ENCODE measurements around the gene ACTL8.

Gene ACTL8

GRCh38 chr1:17763417-17763816 lies 8.3 kb downstream of the ACTL8 start:
- no peak for TF ChIP-seq EGR1 (IDR thresholded peaks at IDR 0.05)
- no peak for TF ChIP-seq EP300 (IDR thresholded peaks at IDR 0.05; ENCODE audit: borderline replicate concordance)
- no peak for TF ChIP-seq TEAD4 (IDR thresholded peaks at IDR 0.05)
- TF ChIP-seq ZBTB7A (IDR thresholded peaks at IDR 0.05; ENCODE audit: low read depth) = no peak
- TF ChIP-seq REST (IDR thresholded peaks at IDR 0.05; ENCODE audit: low read depth) = no peak
- no peak for TF ChIP-seq TAF1 (IDR thresholded peaks at IDR 0.05; ENCODE audit: low read depth)
- no peak for TF ChIP-seq CREB1 (IDR thresholded peaks at IDR 0.05; ENCODE audit: low read depth)
- TF ChIP-seq TCF12 (IDR thresholded peaks at IDR 0.05; ENCODE audit: low read depth) = no peak
- TF ChIP-seq FOXM1 (IDR thresholded peaks at IDR 0.05; ENCODE audit: borderline replicate concordance, low read depth) = no peak
- no peak for TF ChIP-seq RAD21 (IDR thresholded peaks at IDR 0.05; ENCODE audit: low read depth)
- no peak for TF ChIP-seq CEBPB (IDR thresholded peaks at IDR 0.05)
- TF ChIP-seq YY1 (IDR thresholded peaks at IDR 0.05; ENCODE audit: low read depth) = no peak
- TF ChIP-seq MAX (IDR thresholded peaks at IDR 0.05) = no peak
- TF ChIP-seq NFIC (IDR thresholded peaks at IDR 0.05) = no peak
- TF ChIP-seq USF1 (IDR thresholded peaks at IDR 0.05) = no peak

- no peak for TF ChIP-seq CREB1 (IDR thresholded peaks at IDR 0.05; ENCODE audit: low read depth)
- TF ChIP-seq CEBPB (IDR thresholded peaks at IDR 0.05) = no peak
- TF ChIP-seq MAX (IDR thresholded peaks at IDR 0.05) = no peak
- no peak for TF ChIP-seq TCF12 (IDR thresholded peaks at IDR 0.05; ENCODE audit: low read depth)
- no peak for TF ChIP-seq EP300 (IDR thresholded peaks at IDR 0.05; ENCODE audit: borderline replicate concordance)
- TF ChIP-seq RAD21 (IDR thresholded peaks at IDR 0.05; ENCODE audit: low read depth) = no peak
- no peak for TF ChIP-seq EGR1 (IDR thresholded peaks at IDR 0.05)
- TF ChIP-seq YY1 (IDR thresholded peaks at IDR 0.05; ENCODE audit: low read depth) = no peak
- no peak for TF ChIP-seq FOXM1 (IDR thresholded peaks at IDR 0.05; ENCODE audit: borderline replicate concordance, low read depth)
- no peak for TF ChIP-seq TEAD4 (IDR thresholded peaks at IDR 0.05)
- TF ChIP-seq ZBTB7A (IDR thresholded peaks at IDR 0.05; ENCODE audit: low read depth) = no peak
- no peak for TF ChIP-seq NFIC (IDR thresholded peaks at IDR 0.05)
- TF ChIP-seq TAF1 (IDR thresholded peaks at IDR 0.05; ENCODE audit: low read depth) = no peak
- TF ChIP-seq USF1 (IDR thresholded peaks at IDR 0.05) = no peak
- TF ChIP-seq REST (IDR thresholded peaks at IDR 0.05; ENCODE audit: low read depth) = no peak
Measured at GRCh38 chr1:17763995-17764394, 8.9 kb downstream of the ACTL8 start.

- no peak for TF ChIP-seq TEAD4 (IDR thresholded peaks at IDR 0.05)
Measured at GRCh38 chr1:17764591-17764990, 9.5 kb downstream of the ACTL8 start.

- TF ChIP-seq TAF1 (IDR thresholded peaks at IDR 0.05; ENCODE audit: low read depth) = no peak
- TF ChIP-seq EGR1 (IDR thresholded peaks at IDR 0.05) = no peak
Measured at GRCh38 chr1:17765444-17766411, 10.6 kb downstream of the ACTL8 start.

GRCh38 chr1:17768651-17769241 lies 13.6 kb downstream of the ACTL8 start:
- TF ChIP-seq ZBTB7A (IDR thresholded peaks at IDR 0.05; ENCODE audit: low read depth) (no peak), TEAD4 (IDR thresholded peaks at IDR 0.05) (no peak), REST (IDR thresholded peaks at IDR 0.05; ENCODE audit: low read depth) (no peak), TCF12 (IDR thresholded peaks at IDR 0.05; ENCODE audit: low read depth) (no peak), USF1 (IDR thresholded peaks at IDR 0.05) (no peak), MAX (IDR thresholded peaks at IDR 0.05) (no peak), YY1 (IDR thresholded peaks at IDR 0.05; ENCODE audit: low read depth) (no peak), TAF1 (IDR thresholded peaks at IDR 0.05; ENCODE audit: low read depth) (no peak), EGR1 (IDR thresholded peaks at IDR 0.05) (no peak), FOXM1 (IDR thresholded peaks at IDR 0.05; ENCODE audit: borderline replicate concordance, low read depth) (no peak), RAD21 (IDR thresholded peaks at IDR 0.05; ENCODE audit: low read depth) (no peak), CREB1 (IDR thresholded peaks at IDR 0.05; ENCODE audit: low read depth) (no peak), NFIC (IDR thresholded peaks at IDR 0.05) (no peak), CEBPB (IDR thresholded peaks at IDR 0.05) (no peak), EP300 (IDR thresholded peaks at IDR 0.05; ENCODE audit: borderline replicate concordance) (no peak)

Data from Ishikawa (cell line).